IMR-90 (cell line): Measurements from ENCODE around the gene CPA5. TPM values are rescaled to one million over a fixed set of nuclear protein-coding genes. Genes with fewer than 3 reads are reported as not detected.

Experiments
- ATAC-seq: fragments of 200-7000 bp; cut with Tn5 transposase; 2 replicates; pipeline ENCODE4 v1.9.1; 2020; ENCODE audit warnings: low read depth, mild to moderate bottlenecking, moderate library complexity
- BruUV-seq: library from RNA; stranded (reverse); fragments of 400-500 nt; replicated peaks from 2 replicates; lab custom pipeline; 2021; lab: Mats Ljungman, UMichigan
- CTCF ChIA-PET: fragments of 300-600 bp; formaldehyde crosslinking; extraction: SDS; loops from one replicate; lab custom pipeline; 2021; ENCODE audit warnings: antibody characterized with exemption; lab: Yijun Ruan, JAX
- POLR2A ChIA-PET: fragments of 300-600 bp; sonication (Branson Sonifier 250); formaldehyde crosslinking; loops from one replicate; lab custom pipeline; 2022; ENCODE audit warnings: antibody characterized with exemption; ENCODE audit not compliant: unreplicated experiment; lab: Charles Lee
- DNase-seq: peaks from one replicate; pipeline ENCODE4 v3.0.0; 2013
- H2AFZ ChIP-seq: replicated peaks from 2 replicates; pipeline ENCODE3; 2013; ENCODE audit warnings: low read length, mild to moderate bottlenecking; ENCODE audit not compliant: poor library complexity
- H2AK5ac ChIP-seq: 2 replicates; pipeline ENCODE4 v1.6.1; 2013; ENCODE audit warnings: low read depth, low read length, inconsistent platforms
- H2AK9ac ChIP-seq: replicated peaks from 2 replicates; pipeline ENCODE3; 2013; ENCODE audit warnings: mild to moderate bottlenecking, low read depth, low read length, moderate library complexity; ENCODE audit not compliant: poor library complexity
- H2BK120ac ChIP-seq: 2 replicates; pipeline ENCODE4 v1.6.1; 2013; ENCODE audit warnings: low read depth, low read length, inconsistent platforms
- H2BK15ac ChIP-seq: 3 replicates; pipeline ENCODE4 v1.6.1; 2013; ENCODE audit warnings: low read depth, low read length, inconsistent platforms
- H2BK20ac ChIP-seq: 2 replicates; pipeline ENCODE4 v1.6.1; 2013; ENCODE audit warnings: low read depth, mild to moderate bottlenecking, inconsistent platforms, low read length, moderate library complexity
- H2BK5ac ChIP-seq: 2 replicates; pipeline ENCODE4 v1.6.1; 2013; ENCODE audit warnings: mild to moderate bottlenecking, low read depth, low read length, inconsistent platforms; ENCODE audit not compliant: poor library complexity, severe bottlenecking
- H3K14ac ChIP-seq: replicated peaks from 2 replicates; pipeline ENCODE4 v1.6.1; 2013; ENCODE audit warnings: low read depth, low read length, inconsistent platforms
- H3K18ac ChIP-seq: 2 replicates; pipeline ENCODE4 v1.6.1; 2013; ENCODE audit warnings: low read depth, low read length, control low read depth
- H3K23ac ChIP-seq: 2 replicates; pipeline ENCODE4 v1.6.1; 2013; ENCODE audit warnings: low read depth, low read length, inconsistent platforms
- H3K27ac ChIP-seq: 2 replicates; pipeline ENCODE4 v1.5.1; 2013; ENCODE audit warnings: mild to moderate bottlenecking, control low read depth, low read length; ENCODE audit not compliant: insufficient read depth
- H3K27me3 ChIP-seq: 2 replicates; pipeline ENCODE4 v1.6.1; 2013; ENCODE audit warnings: low read length; ENCODE audit not compliant: control insufficient read depth, insufficient read depth
- H3K36me3 ChIP-seq: 2 replicates; pipeline ENCODE4 v1.6.1; 2013; ENCODE audit warnings: low read length, mixed read lengths; ENCODE audit not compliant: control insufficient read depth, insufficient read depth
- H3K4ac ChIP-seq: 2 replicates; pipeline ENCODE4 v1.6.1; 2013; ENCODE audit warnings: low read depth, low read length, inconsistent platforms
- H3K4me1 ChIP-seq: 2 replicates; pipeline ENCODE4 v1.6.1; 2013; ENCODE audit warnings: low read length, mixed read lengths; ENCODE audit not compliant: control insufficient read depth, insufficient read depth
- H3K4me2 ChIP-seq: 2 replicates; pipeline ENCODE4 v1.6.1; 2013; ENCODE audit warnings: low read depth, mild to moderate bottlenecking, control low read depth, low read length, moderate library complexity
- H3K4me3 ChIP-seq: 2 replicates; pipeline ENCODE4 v1.5.1; 2013; ENCODE audit warnings: low read depth, mild to moderate bottlenecking, control low read depth, low read length, moderate library complexity; ENCODE audit not compliant: insufficient read depth
- H3K56ac ChIP-seq: 2 replicates; pipeline ENCODE4 v1.6.1; 2013; ENCODE audit warnings: low read length, inconsistent platforms; ENCODE audit not compliant: insufficient read depth; ENCODE audit errors: extremely low read depth
- H3K79me1 ChIP-seq, 2 experiments: 2 replicates each; pipeline ENCODE4 v1.6.1; 2013; ENCODE audit warnings: low read length in 2 of 2, inconsistent platforms in 1 of 2, low read depth in 1 of 2
- H3K9ac ChIP-seq: 2 replicates; pipeline ENCODE4 v1.6.1; 2013; ENCODE audit warnings: low read depth, low read length, control low read depth
- H3K9me1 ChIP-seq: 2 replicates; pipeline ENCODE4 v1.6.1; 2013; ENCODE audit warnings: low read length, inconsistent platforms; ENCODE audit not compliant: insufficient read depth
- H3K9me3 ChIP-seq: 2 replicates; pipeline ENCODE4 v1.6.1; 2013; ENCODE audit warnings: low read length; ENCODE audit not compliant: control insufficient read depth, insufficient read depth
- H4K20me1 ChIP-seq: 2 replicates; pipeline ENCODE4 v1.6.1; 2013; ENCODE audit warnings: low read length, inconsistent platforms; ENCODE audit not compliant: insufficient read depth
- H4K5ac ChIP-seq: 2 replicates; pipeline ENCODE4 v1.6.1; 2013; ENCODE audit warnings: mild to moderate bottlenecking, low read depth, low read length, control low read depth
- H4K8ac ChIP-seq, 2 experiments: 2 replicates each; pipeline ENCODE4 v1.6.1; 2013; ENCODE audit warnings: low read depth in 2 of 2, low read length in 2 of 2, control low read depth in 1 of 2, inconsistent platforms in 1 of 2
- H4K91ac ChIP-seq: 2 replicates; pipeline ENCODE4 v1.6.1; 2013; ENCODE audit warnings: low read depth, low read length, inconsistent platforms; ENCODE audit not compliant: insufficient read depth
- BHLHE40 ChIP-seq: fragments of 150-350 bp; IDR thresholded peaks from 2 replicates; pipeline ENCODE4 v1.6.1; 2016; ENCODE audit warnings: mild to moderate bottlenecking, low read depth, low read length
- CEBPB ChIP-seq: IDR thresholded peaks from 2 replicates; pipeline ENCODE4 v1.6.1; 2012; ENCODE audit warnings: low read depth, low read length, improper control_type of control experiment
- FOS ChIP-seq: fragments of 150-350 bp; IDR thresholded peaks from 2 replicates; pipeline ENCODE4 v1.6.1; 2016; ENCODE audit warnings: low read depth, low read length
- MAFK ChIP-seq: IDR thresholded peaks from 2 replicates; pipeline ENCODE4 v1.6.1; 2012; ENCODE audit warnings: low read depth, low read length, improper control_type of control experiment
- MAZ ChIP-seq: IDR thresholded peaks from 2 replicates; pipeline ENCODE4 v1.6.1; 2012; ENCODE audit warnings: low read depth, mild to moderate bottlenecking, low read length, improper control_type of control experiment, moderate library complexity, borderline replicate concordance
- NFE2L2 ChIP-seq: fragments of 150-350 bp; IDR thresholded peaks from 2 replicates; pipeline ENCODE4 v1.6.1; 2016; ENCODE audit warnings: low read depth, mild to moderate bottlenecking, low read length
- POLR2A ChIP-seq: IDR thresholded peaks from 2 replicates; pipeline ENCODE4 v1.6.1; 2012; ENCODE audit warnings: mild to moderate bottlenecking, low read depth, low read length
- RAD21 ChIP-seq: IDR thresholded peaks from 2 replicates; pipeline ENCODE4 v1.6.1; 2012; ENCODE audit warnings: low read length, improper control_type of control experiment
- RCOR1 ChIP-seq: IDR thresholded peaks from 2 replicates; pipeline ENCODE4 v1.6.1; 2012; ENCODE audit warnings: mild to moderate bottlenecking, low read length, improper control_type of control experiment; ENCODE audit not compliant: insufficient replicate concordance
- RFX5 ChIP-seq: IDR thresholded peaks from 2 replicates; pipeline ENCODE4 v1.8.0; 2012; ENCODE audit warnings: low read depth, mild to moderate bottlenecking, low read length, moderate library complexity
- SMC3 ChIP-seq: fragments of 150-350 bp; IDR thresholded peaks from 2 replicates; pipeline ENCODE4 v1.6.1; 2016; ENCODE audit warnings: low read depth, mild to moderate bottlenecking, antibody characterized with exemption, low read length, moderate library complexity
- USF2 ChIP-seq: fragments of 150-350 bp; IDR thresholded peaks from 2 replicates; pipeline ENCODE4 v1.6.1; 2017; ENCODE audit warnings: mild to moderate bottlenecking, antibody characterized with exemption, low read length, low read depth
- WGBS, 2 experiments: methylation state at CpG; one replicate each; pipeline versions ENCODE4 v1.1.5 to v1.1.7; 2013; ENCODE audit warnings: missing lambda C conversion rate in 2 of 2; ENCODE audit not compliant: insufficient read length in 1 of 2; ENCODE audit errors: extremely low coverage in 2 of 2; 5-methylcytosine and 5-hydroxymethylcytosine counted together
- dilution Hi-C: fragments of 300-500 bp; cut with HindIII; formaldehyde crosslinking; loops from one replicate; pipeline ENCODE4 v1.14.3; 2018; ENCODE audit warnings: low sequenced_read_pairs; ENCODE audit not compliant: unreplicated experiment
- in situ Hi-C: fragments of 300-500 bp; cut with MboI; formaldehyde crosslinking; loops from 3 replicates; pipeline ENCODE4 v1.14.3; 2019; ENCODE audit warnings: low sequenced_read_pairs, inconsistent platforms, mixed read lengths
- intact Hi-C: fragments of 100-400 bp; cut with micrococcal nuclease; formaldehyde crosslinking; loops from 2 replicates; pipeline ENCODE4 v1.10.0; 2022
- polyA plus RNA-seq, 3 experiments: library from polyadenylated mRNA; depleted of rRNA; stranded (reverse); fragments of >200 nt; gene quantifications; 2 replicates each; pipeline ENCODE4 v1.2.3, GENCODE V29; 2012; ENCODE audit warnings: low replicate concordance in 1 of 3
- total RNA-seq: library from RNA; depleted of rRNA; stranded (reverse); fragments of >200 nt; gene quantifications from 2 replicates; pipeline ENCODE4 v1.2.3, GENCODE V29; 2012
- TF ChIP-seq, protein P1 (sequence below): fragments of 150-350 bp; IDR thresholded peaks from 2 replicates; pipeline ENCODE4 v1.6.1; 2016; ENCODE audit warnings: low read depth, mild to moderate bottlenecking, low read length, moderate library complexity, borderline replicate concordance

Gene CPA5
- total and polyA plus RNA-seq, 2 of the 4 experiments (the other 2 are of a cell fraction): under 0.01 to 0.86 TPM

- DNase-seq: no peak
- no peak overlapping the region for H2BK120ac ChIP-seq
- H2AK9ac ChIP-seq: peak overlapping the region; percentile 26
- no peak overlapping the region for H3K4ac ChIP-seq
- ChIA-PET POLR2A (no interaction called here), CTCF (no interaction called here)
- H3K79me1 ChIP-seq: no peaks in the 10 kb centered on the region
- no peaks in the 10 kb centered on the region for H3K27me3 ChIP-seq
- H3K36me3 ChIP-seq: no peaks in the 10 kb centered on the region
- peaks cover 16% of the 10 kb centered on the region for H3K4me1 ChIP-seq
- no peak overlapping the region for H2AFZ ChIP-seq
- no peaks in the 10 kb centered on the region for H3K9me3 ChIP-seq
- H2AK5ac ChIP-seq: 0 out of 2 replicates have a peak overlapping the region, but pooled peaks have one; percentile 48
- WGBS, 2 experiments: no CpG with 5 or more reads among the region's 10 CpGs
- H3K18ac ChIP-seq: no peak overlapping the region
- dilution Hi-C loops: no loop called here
- H3K27ac ChIP-seq: no peak overlapping the region
- TF ChIP-seq FOS (no peak), RFX5 (no peak), NFE2L2 (no peak), MAZ (no peak), RAD21 (no peak), BHLHE40 (no peak), SMC3 (no peak), USF2 (no peak), POLR2A (no peak), CEBPB (no peak), RCOR1 (no peak), MAFK (no peak)
- TF ChIP-seq, protein P1, sequence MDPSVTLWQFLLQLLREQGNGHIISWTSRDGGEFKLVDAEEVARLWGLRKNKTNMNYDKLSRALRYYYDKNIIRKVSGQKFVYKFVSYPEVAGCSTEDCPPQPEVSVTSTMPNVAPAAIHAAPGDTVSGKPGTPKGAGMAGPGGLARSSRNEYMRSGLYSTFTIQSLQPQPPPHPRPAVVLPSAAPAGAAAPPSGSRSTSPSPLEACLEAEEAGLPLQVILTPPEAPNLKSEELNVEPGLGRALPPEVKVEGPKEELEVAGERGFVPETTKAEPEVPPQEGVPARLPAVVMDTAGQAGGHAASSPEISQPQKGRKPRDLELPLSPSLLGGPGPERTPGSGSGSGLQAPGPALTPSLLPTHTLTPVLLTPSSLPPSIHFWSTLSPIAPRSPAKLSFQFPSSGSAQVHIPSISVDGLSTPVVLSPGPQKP: no peak
- 0 out of 2 replicates have a peak overlapping the region, but pooled peaks have one; percentile 37 for H4K91ac ChIP-seq
- no peak overlapping the region for H2BK20ac ChIP-seq
- ATAC-seq: no peak
- H3K23ac ChIP-seq: no peak overlapping the region
- no peak overlapping the region for H4K8ac ChIP-seq
- no TSS peak for BruUV-seq
- no peak overlapping the region; the same call in 2 of the 3 replicates for H2BK15ac ChIP-seq
- H3K14ac ChIP-seq: no peak overlapping the region
- H3K9me1 ChIP-seq: 0 out of 2 replicates have a peak, but pooled peaks cover 6% of the 10 kb centered on the region
- H4K20me1 ChIP-seq: no peaks in the 10 kb centered on the region
- H2BK5ac ChIP-seq: no peak overlapping the region
- intact Hi-C loops: no loop called here
- H3K4me3 ChIP-seq: no peak overlapping the region
- no peak overlapping the region for H3K4me2 ChIP-seq
- H3K56ac ChIP-seq: no peak overlapping the region
- no peak overlapping the region for H3K9ac ChIP-seq
- in situ Hi-C loops: no loop called here
- H4K5ac ChIP-seq: no peak overlapping the region
Observed at GRCh38 chr7:130384371-130384801, 39.8 kb downstream of the CPA5 start.
